SK-N-DZ (cell line): Measurements from ENCODE around the gene FRG2B.
"Not testable (repeated sequence)": the region's sequence is repeated elsewhere in the genome, so short reads cannot be mapped to it uniquely, and the experiment has no call there.

Source experiments
- DNase-seq: peaks from one replicate; pipeline ENCODE4 v3.0.0-alpha.2; 2015; ENCODE audit warnings: low spot score

The FRG2B gene

GRCh38 chr10:133599869-133600268 is 26.7 kb downstream of the FRG2B start:
- not testable (repeated sequence) for DNase-seq

- DNase-seq: no peak
These were observed 33.9 kb downstream of the FRG2B start for GRCh38 chr10:133592716-133593115.

DNA sequence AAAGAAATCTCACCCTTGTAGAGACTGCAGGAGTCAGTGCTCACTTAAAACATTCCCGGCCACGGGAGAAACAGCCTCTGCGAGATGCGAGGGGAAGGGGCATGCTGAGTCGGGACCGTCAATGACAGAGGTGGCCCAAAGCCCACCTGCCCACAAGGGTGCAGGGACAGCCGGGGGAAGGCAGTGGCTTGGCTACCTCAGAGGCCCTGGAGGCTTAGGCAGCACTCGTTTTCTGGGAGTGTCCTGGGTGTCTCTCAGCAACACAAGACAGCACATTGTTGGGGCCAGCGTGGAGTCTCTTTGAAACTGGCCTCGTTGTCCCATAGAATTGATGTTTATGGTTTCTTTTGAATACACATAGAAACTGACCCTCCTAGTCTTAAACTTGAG is 35.6 kb downstream of the FRG2B start:
- no peak for DNase-seq

GRCh38 chr10:133590226-133590969 is 36.2 kb downstream of the FRG2B start:
- no peak for DNase-seq

DNA sequence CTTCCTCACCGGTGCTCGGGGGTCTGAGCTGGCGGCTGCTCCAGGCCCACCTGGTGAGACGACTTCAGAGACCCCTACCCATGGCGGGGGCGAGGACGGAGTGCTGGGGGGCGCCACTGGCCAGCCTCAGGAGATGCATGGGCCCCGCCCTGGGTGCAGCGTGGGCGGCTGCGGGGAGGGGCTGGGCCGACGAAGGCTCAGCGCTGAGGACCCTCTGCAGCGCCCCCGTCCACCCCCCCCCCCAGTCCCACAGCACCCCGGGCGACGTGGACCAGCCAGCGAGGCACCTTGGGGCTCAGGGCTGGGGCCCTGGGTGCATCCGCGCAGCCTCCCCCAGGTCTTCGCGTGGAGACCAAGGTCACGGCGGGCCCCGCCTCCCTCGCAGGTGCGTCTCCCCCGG is 49.6 kb downstream of the FRG2B start:
- DNase-seq: not testable (repeated sequence)
